HG03066 (cell line): ENCODE measurements around the gene MRC1.
"Not testable (repeated sequence)": the region's sequence is repeated elsewhere in the genome, so short reads cannot be mapped to it uniquely, and the experiment has no call there.

Experiments
- ATAC-seq: cut with Tn5 transposase; IDR thresholded peaks from one replicate; pipeline ENCODE4 v1.9.1; 2021; ENCODE audit warnings: low read depth; ENCODE audit not compliant: unreplicated experiment

MRC1 gene

GRCh38 chr10:17888189-17888588, 79.0 kb downstream of the MRC1 start:
- ATAC-seq = no peak

- no peak for ATAC-seq
These were observed 82.3 kb downstream of the MRC1 start for GRCh38 chr10:17891435-17891834.

- no peak for ATAC-seq
These were observed 95.4 kb downstream of the MRC1 start for GRCh38 chr10:17904564-17904963.

- ATAC-seq = no peak
These were observed 96.3 kb downstream of the MRC1 start for GRCh38 chr10:17905491-17905890.

- no peak for ATAC-seq
These were observed 96.9 kb downstream of the MRC1 start for GRCh38 chr10:17906002-17906401.

GRCh38 chr10:17907641-17908040, 98.5 kb downstream of the MRC1 start:
- no peak for ATAC-seq

GRCh38 chr10:17910125-17910789, 101.1 kb downstream of the MRC1 start:
- no peak for ATAC-seq

GRCh38 chr10:17912754-17913153, 103.6 kb downstream of the MRC1 start:
- no peak for ATAC-seq

GRCh38 chr10:17913604-17914003, 104.5 kb downstream of the MRC1 start:
- no peak for ATAC-seq

- no peak for ATAC-seq
These were observed 105.3 kb downstream of the MRC1 start for GRCh38 chr10:17914169-17915045.

GRCh38 chr10:17915181-17915580, 106.0 kb downstream of the MRC1 start:
- ATAC-seq = no peak

- ATAC-seq = no peak
These were observed 109.2 kb downstream of the MRC1 start for GRCh38 chr10:17918187-17918903.

GRCh38 chr10:17921378-17921777, 112.2 kb downstream of the MRC1 start:
- ATAC-seq = no peak

GRCh38 chr10:17923728-17924127, 114.6 kb downstream of the MRC1 start:
- ATAC-seq = no peak

GRCh38 chr10:17943033-17943745, 134.0 kb downstream of the MRC1 start:
- ATAC-seq = no peak

GRCh38 chr10:17950269-17950668, 141.1 kb downstream of the MRC1 start:
- ATAC-seq = not testable (repeated sequence)

GRCh38 chr10:17950726-17951125, 141.6 kb downstream of the MRC1 start:
- no peak for ATAC-seq

- ATAC-seq = no peak
These were observed 142.8 kb downstream of the MRC1 start, which contains the start of gene SLC39A12 for GRCh38 chr10:17951868-17952371. TSS of gene SLC39A12 (plus strand) at chr10:17951918. CDS start at chr10:17953277, 1,359 bp downstream.

GRCh38 chr10:17954372-17954771, 145.2 kb downstream of the MRC1 start:
- not testable (repeated sequence) for ATAC-seq

- no peak for ATAC-seq
These were observed 145.7 kb downstream of the MRC1 start for GRCh38 chr10:17954861-17955260.
